Spleen (tissue), 7 donors: Measurements from ENCODE around the gene SSTR3.

ENCODE experiments used
- CTCF ChIP-seq, 11 experiments: fragments of 200-600 bp in 7 of 11; fragments of 450-650 bp in 4 of 11; sonication (generic) in 4 of 11; IDR thresholded peaks in 8 of 11; conservative IDR thresholded peaks in 3 of 11; 1 replicate in 7 of 11; 2 replicates in 4 of 11; pipeline versions ENCODE4 v1.4.0 to v1.8.0; 2016 to 2021; ENCODE audit warnings: antibody characterized with exemption in 11 of 11, inconsistent platforms in 4 of 11, mild to moderate bottlenecking in 1 of 11
- POLR2A ChIP-seq, 3 donors: fragments of 450-650 bp; IDR thresholded peaks; one replicate each; pipeline ENCODE4 v1.5.1; 2017; ENCODE audit warnings: antibody characterized with exemption in 3 of 3, mild to moderate bottlenecking in 1 of 3
- donor health status: DM: no; HTN: no; CAD: no; lungs with moderate emphysema.
- donor health status: DM: no; HTN: no; CAD: no.
- donor health status: DM: no; HTN: no; CAD: no.

DNA sequence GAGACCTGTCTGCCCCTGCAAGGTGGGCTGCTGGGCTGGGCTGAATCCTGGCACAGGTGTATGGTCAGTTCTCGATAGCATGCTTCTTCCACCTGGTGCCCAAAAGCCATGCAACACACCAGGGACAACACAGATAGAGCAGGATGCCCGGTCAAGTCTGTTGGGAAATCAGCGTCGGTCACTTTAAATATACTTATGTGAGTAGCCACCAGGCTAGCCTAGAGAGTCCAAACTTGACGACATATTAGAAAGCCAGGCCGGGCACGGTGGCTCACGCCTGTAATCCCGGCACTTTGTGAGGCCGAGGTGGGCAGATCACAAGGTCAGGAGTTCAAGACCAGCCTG, 33.2 kb downstream of the SSTR3 start:
- TF ChIP-seq CTCF (IDR thresholded peaks at IDR 0.05 in 8 of 11, conservative IDR thresholded peaks at IDR 0.05 in 3 of 11) (no peak), POLR2A (IDR thresholded peaks at IDR 0.05) (no peak)
